D721Med (cell line): ENCODE results near the gene OGT.
"Not testable (repeated sequence)": the region's sequence is repeated elsewhere in the genome, so short reads cannot be mapped to it uniquely, and the experiment has no call there.

Experiments used
- DNase-seq: peaks from one replicate; pipeline ENCODE4 v3.0.0; 2011; ENCODE audit warnings: low spot score; ENCODE audit not compliant: insufficient read length
- FAIRE-seq: peaks from 2 replicates; lab custom pipeline; 2011; peaks lifted over from hg19 to GRCh38; lab: Jason Lieb, UNC
- CTCF ChIP-seq: IDR thresholded peaks from 2 replicates; pipeline ENCODE4 v1.5.1; 2012; ENCODE audit warnings: mild to moderate bottlenecking, control low read depth; ENCODE audit not compliant: insufficient read depth; ENCODE audit errors: missing control alignments

Gene OGT

GRCh38 chrX:71586929-71587328 is 54.0 kb downstream of the OGT start:
- DNase-seq = no peak
- TF ChIP-seq CTCF = no peak
- FAIRE-seq = no peak

GRCh38 chrX:71593210-71593609 is 60.3 kb downstream of the OGT start:
- DNase-seq, FAIRE-seq: not testable (repeated sequence)

- DNase-seq = no peak
- TF ChIP-seq CTCF = no peak
- FAIRE-seq = no peak
These were observed 67.1 kb downstream of the OGT start for GRCh38 chrX:71599965-71600364.

DNA sequence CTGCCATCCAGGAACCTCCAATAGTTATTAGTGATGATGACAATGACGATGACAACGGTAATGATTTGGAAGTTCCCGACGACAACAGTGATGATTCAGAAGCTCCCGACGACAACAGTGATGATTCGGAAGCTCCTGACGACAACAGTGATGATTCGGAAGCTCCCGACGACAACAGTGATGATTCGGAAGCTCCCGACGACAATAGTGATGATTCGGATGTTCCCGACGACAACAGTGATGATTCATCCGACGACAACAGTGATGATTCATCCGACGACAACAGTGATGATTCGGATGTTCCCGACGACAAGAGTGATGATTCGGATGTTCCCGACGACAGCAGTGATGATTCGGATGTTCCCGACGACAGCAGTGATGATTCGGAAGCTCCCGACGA is 70.7 kb downstream of the OGT start:
- DNase-seq (no peak), FAIRE-seq (no peak)
- no peak for TF ChIP-seq CTCF

- FAIRE-seq = no peak
- TF ChIP-seq CTCF = no peak
- no peak for DNase-seq
These were observed 71.2 kb downstream of the OGT start for GRCh38 chrX:71604141-71604540.

DNA sequence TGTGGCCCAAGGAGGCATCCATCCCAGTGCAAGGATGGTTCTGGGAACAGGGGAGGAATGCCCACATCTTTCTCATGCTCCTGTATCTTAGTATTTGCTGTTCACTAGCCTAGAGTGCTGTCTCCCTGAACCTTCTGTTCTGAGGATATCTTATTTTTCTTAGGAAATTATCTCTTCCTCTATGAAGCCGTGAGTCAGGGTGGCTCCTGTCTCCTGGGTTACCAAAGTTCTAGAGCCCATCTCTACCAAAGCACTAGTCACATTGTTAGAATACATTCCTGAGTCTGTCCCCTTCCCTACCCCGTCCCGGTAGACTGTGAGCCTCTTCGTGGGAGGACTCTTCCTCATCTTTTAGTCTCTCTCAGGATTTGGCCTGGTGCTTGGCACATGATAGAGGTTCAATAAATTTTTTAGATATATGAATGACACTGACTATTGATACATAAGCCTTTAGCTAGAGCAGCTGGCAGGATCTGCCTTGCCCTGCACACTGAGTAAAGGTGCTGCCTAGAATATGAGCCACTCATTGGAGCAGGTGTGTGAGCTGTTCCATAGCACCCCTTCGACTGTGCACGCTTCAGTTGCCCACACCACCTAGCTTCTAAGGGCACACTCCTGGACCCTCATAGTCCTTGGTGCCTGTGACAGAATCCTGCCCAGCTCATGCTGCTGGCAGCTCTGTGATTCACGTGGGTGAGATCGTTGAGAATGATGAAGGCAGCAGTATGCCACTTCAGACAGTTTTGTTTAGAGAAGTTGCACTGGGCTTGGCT is 72.1 kb downstream of the OGT start:
- FAIRE-seq = no peak
- TF ChIP-seq CTCF = no peak
- DNase-seq = no peak

DNA sequence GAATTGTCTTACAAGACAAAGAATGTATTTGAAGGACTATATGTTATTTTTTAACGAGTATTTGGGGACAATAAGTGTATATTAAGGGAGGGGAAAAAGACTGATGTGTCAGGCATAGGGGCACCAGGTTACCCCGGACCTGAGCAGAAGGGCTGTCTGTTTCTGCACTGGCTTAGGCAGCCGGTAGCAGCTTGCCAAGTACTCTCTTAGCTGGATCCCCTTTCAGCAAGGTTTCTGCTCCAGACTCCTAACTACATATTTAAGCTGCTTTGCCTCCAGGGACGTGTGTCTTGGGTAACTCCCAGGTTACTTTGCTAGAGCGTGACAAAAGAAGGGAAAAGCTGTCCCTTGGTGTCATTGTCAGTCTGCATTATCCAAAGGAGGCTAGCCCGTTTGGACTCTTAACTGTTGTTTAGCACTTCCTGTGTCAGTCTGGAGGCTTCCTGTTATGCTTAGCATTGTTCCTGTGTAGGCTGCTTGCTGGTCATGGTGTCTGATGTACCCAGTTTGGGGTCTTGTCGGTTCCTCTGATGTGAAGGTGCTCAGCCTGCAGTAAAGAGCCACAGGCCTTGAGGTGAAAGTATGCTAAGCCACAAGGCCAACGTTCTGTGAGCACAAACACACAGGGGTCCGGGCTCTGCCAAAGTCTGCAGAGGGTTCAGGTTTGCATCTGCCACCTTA is 73.8 kb downstream of the OGT start:
- FAIRE-seq (no peak), DNase-seq (no peak)
- TF ChIP-seq CTCF = no peak
